Measurements from ENCODE around the gene BRINP3.

- TF ChIP-seq, protein P1, sequence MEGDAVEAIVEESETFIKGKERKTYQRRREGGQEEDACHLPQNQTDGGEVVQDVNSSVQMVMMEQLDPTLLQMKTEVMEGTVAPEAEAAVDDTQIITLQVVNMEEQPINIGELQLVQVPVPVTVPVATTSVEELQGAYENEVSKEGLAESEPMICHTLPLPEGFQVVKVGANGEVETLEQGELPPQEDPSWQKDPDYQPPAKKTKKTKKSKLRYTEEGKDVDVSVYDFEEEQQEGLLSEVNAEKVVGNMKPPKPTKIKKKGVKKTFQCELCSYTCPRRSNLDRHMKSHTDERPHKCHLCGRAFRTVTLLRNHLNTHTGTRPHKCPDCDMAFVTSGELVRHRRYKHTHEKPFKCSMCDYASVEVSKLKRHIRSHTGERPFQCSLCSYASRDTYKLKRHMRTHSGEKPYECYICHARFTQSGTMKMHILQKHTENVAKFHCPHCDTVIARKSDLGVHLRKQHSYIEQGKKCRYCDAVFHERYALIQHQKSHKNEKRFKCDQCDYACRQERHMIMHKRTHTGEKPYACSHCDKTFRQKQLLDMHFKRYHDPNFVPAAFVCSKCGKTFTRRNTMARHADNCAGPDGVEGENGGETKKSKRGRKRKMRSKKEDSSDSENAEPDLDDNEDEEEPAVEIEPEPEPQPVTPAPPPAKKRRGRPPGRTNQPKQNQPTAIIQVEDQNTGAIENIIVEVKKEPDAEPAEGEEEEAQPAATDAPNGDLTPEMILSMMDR (conservative IDR thresholded peaks at IDR 0.05; ENCODE audit: low read depth in 2 of 2): no peak
- TF ChIP-seq POLR2AphosphoS5 (IDR thresholded peaks at IDR 0.05; ENCODE audit: low read depth) (no peak), CREB1 (CRISPR knock-in tag; IDR thresholded peaks at IDR 0.05; ENCODE audit: low read depth) (no peak), EZH2 (IDR thresholded peaks at IDR 0.05; ENCODE audit: low read depth, unreplicated experiment) (no peak), EZH2phosphoT487 (IDR thresholded peaks at IDR 0.05; ENCODE audit: unreplicated experiment) (no peak), JUNB (IDR thresholded peaks at IDR 0.05; ENCODE audit: unreplicated experiment) (no peak), REST (IDR thresholded peaks at IDR 0.05; ENCODE audit: unreplicated experiment) (no peak), ETS1 (IDR thresholded peaks at IDR 0.05) (no peak), ZNF114 (CRISPR knock-in tag; IDR thresholded peaks at IDR 0.05) (no peak), ZNF462 (CRISPR knock-in tag; IDR thresholded peaks at IDR 0.05) (no peak)
Observed at GRCh38 chr1:190497565-190497964, 19.9 kb upstream of the BRINP3 start.
